Motor neuron (in vitro differentiated cells): ENCODE results near the gene SOS2. TPM values are rescaled to one million over a fixed set of nuclear protein-coding genes. Genes with fewer than 3 reads are reported as not detected.

ENCODE experiments used
- ATAC-seq, 8 experiments: fragments of 200-7000 bp; cut with Tn5 transposase; replicated peaks in 6 of 8; 2 replicates each; pipeline ENCODE4 v1.8.0; 2021; ENCODE audit warnings: mild to moderate bottlenecking in 8 of 8, moderate library complexity in 8 of 8
- H3K27ac ChIP-seq, 2 donors: fragments of 250-450 bp; sonication (Bioruptor Pico); 2 replicates each; pipeline ENCODE4 v1.9.0; 2021; ENCODE audit warnings: antibody characterized with exemption in 2 of 2, mild to moderate bottlenecking in 2 of 2, moderate library complexity in 1 of 2
- H3K4me1 ChIP-seq, 2 donors: fragments of 250-450 bp; sonication (Bioruptor Pico); replicated peaks in 1 of 2; 2 replicates each; pipeline ENCODE4 v1.6.1; 2021; ENCODE audit warnings: antibody characterized with exemption in 2 of 2, mild to moderate bottlenecking in 2 of 2, moderate library complexity in 1 of 2
- H3K4me3 ChIP-seq, 5 donors: fragments of 250-450 bp; sonication (Bioruptor Pico); 2 replicates each; pipeline ENCODE4 v1.9.0; 2021; ENCODE audit warnings: antibody characterized with exemption in 5 of 5, mild to moderate bottlenecking in 5 of 5, moderate library complexity in 4 of 5
- WGBS, 10 experiments: fragments of 450-650 bp; shearing (Covaris generic); methylation state at CpG; one replicate each; pipeline ENCODE4 v1.0.0; 2022; 5-methylcytosine and 5-hydroxymethylcytosine counted together
- in situ Hi-C, 9 experiments: fragments of 400-800 bp; cut with MboI; loops; one replicate each; pipeline ENCODE4 v1.15.0; 2021; ENCODE audit warnings: low sequenced_read_pairs in 9 of 9, low pct_unique_long_range_greater_than_20kb in 2 of 9; ENCODE audit not compliant: unreplicated experiment in 9 of 9
- total RNA-seq, 8 experiments: library from RNA; unstranded; fragments of 300-600 nt; gene quantifications; 2 replicates each; pipeline versions ENCODE4 v1.2.3 to v1.2.4, GENCODE V29; 2022

Gene SOS2
- total RNA-seq, 8 experiments from 2014 or later, result 10.9 to 31.2 (median 19.1) TPM

GRCh38 chr14:50242096-50242495 lies 10.7 kb upstream of the SOS2 start:
- H3K27ac ChIP-seq, result no peak overlapping the region
- WGBS, 10 experiments, result 89 to 100% (median 100%) methylated on average over 1 of the region's 1 CpG; no CpG with 5 or more reads in 1 of the 10 experiments
- no peaks in the 10 kb centered on the region for H3K4me1 ChIP-seq
- H3K4me3 ChIP-seq, result no peak overlapping the region
- no peak for ATAC-seq
- in situ Hi-C loops, result no loop called here

DNA sequence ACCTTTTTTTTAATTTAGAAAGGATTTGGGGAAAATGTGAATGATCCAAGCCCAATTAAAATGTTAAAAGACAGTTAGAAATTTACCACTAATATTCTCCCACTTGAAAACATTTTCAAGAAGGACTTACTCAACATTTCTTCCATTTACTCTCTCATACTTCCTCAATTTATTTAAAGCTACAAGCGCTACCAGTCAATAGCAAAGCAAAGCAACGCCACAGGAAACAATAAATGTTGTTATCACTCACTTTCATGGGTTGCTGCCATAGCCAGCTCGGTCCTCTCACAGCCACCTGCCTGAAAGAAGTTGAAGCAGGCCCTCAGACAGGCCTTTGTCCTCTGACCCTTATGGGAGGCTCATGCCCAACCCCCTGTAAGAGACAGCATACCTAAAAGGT lies 6.0 kb upstream of the SOS2 start:
- H3K27ac ChIP-seq, result no peak overlapping the region
- ATAC-seq, result no peak
- H3K4me3 ChIP-seq, result no peak overlapping the region
- H3K4me1 ChIP-seq, result peaks cover 0 to 1% of the 10 kb centered on the region in 2 donors
- in situ Hi-C loops, result no loop called here
- WGBS, 10 experiments, result 0 to 78% (median 52%) methylated on average over 1 to 3 of the region's 3 CpGs; no CpG with 5 or more reads in 2 of the 10 experiments

DNA sequence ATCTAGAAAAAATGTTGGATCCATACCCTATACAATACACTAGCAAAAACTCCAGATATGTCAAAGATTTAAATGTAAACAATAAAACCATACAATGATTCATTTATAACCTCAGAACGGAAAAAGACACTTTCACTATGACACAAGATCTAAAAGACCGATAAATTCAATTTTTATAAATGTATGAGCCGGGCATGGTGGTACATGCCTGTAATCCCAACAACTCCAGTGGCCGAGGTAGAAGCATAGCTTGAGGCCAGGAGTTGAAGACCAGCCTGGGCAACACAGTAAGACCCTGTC lies 2.5 kb upstream of the SOS2 start:
- H3K4me1 ChIP-seq, result peaks cover 2 to 12% of the 10 kb centered on the region in 2 donors
- ATAC-seq, result no peak
- in situ Hi-C loops, result no loop called here

GRCh38 chr14:50233166-50233950 lies 2.0 kb upstream of the SOS2 start:
- no peak for ATAC-seq
- 65 to 100% (median 94%) methylated on average over 1 to 11 of the region's 14 CpGs; no CpG with 5 or more reads in 1 of the 10 experiments for WGBS, 10 experiments
- in situ Hi-C loops, result no loop called here

More for the DNA sequence above, 2.5 kb upstream of the SOS2 start:
- WGBS, 10 experiments, result 57 to 100% (median 96%) methylated on average over 1 to 4 of the region's 4 CpGs; no CpG with 5 or more reads in 1 of the 10 experiments
- Histone ChIP-seq H3K27ac (no peak overlapping the region), H3K4me3 (no peak overlapping the region)

GRCh38 chr14:50232276-50232642 lies 881 bp upstream of the SOS2 start:
- 19 to 92% (median 44%) methylated on average over 2 to 10 of the region's 13 CpGs for WGBS, 10 experiments
- in situ Hi-C loops, result no loop called here

More at GRCh38 chr14:50233166-50233950, 2.0 kb upstream of the SOS2 start:
- H3K4me3 ChIP-seq, result no peak overlapping the region
- no peak overlapping the region for H3K27ac ChIP-seq
- peaks cover 2 to 14% of the 10 kb centered on the region in 2 donors for H3K4me1 ChIP-seq

GRCh38 chr14:50230701-50231474 lies 490 bp downstream of the SOS2 start:
- peak overlapping the region; percentile 58 to 69 (median 67) for H3K4me3 ChIP-seq
- ATAC-seq, result peak in 7 of 8 experiments; percentile 17 to 47 (median 33)
- H3K4me1 ChIP-seq, result peaks cover 2 to 19% of the 10 kb centered on the region in 2 donors
- peak overlapping the region; percentile 91 to 94 for H3K27ac ChIP-seq
- WGBS, 10 experiments, result 0 to 5% (median 0%) methylated on average over 1 to 20 of the region's 64 CpGs; no CpG with 5 or more reads in 2 of the 10 experiments
- in situ Hi-C loops, result no loop called here

More at GRCh38 chr14:50232276-50232642, 881 bp upstream of the SOS2 start:
- Histone ChIP-seq H3K4me1 (peaks cover 2 to 14% of the 10 kb centered on the region in 2 donors), H3K27ac (peak overlapping the region; percentile 91 to 94), H3K4me3 (peak overlapping the region; percentile 58 to 69 (median 67))
- ATAC-seq, result peak in 5 of 8 experiments; percentile 0 to 5 (median 1)

DNA sequence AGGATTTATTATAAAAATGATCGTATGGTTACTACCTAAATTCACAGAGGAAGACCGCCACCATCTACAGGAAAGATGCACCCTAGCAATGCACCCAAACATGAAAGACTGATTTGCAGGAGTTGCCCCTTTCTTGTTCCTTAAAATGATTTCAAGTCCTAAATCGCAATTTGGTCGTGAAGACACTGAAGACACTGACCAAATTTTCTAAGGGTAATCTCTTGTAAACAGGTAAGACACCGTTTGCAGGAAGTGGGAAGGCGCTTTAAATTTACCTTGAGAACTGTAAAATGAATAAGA lies 1.0 kb downstream of the SOS2 start:
- Histone ChIP-seq H3K27ac (peak overlapping the region in 1 of 2 donors; percentile 91), H3K4me1 (peaks cover 5 to 19% of the 10 kb centered on the region in 2 donors), H3K4me3 (peak overlapping the region; percentile 58 to 69 (median 67))
- WGBS, 10 experiments, result 0 to 15% (median 2%) methylated on average over 1 to 6 of the region's 6 CpGs; no CpG with 5 or more reads in 1 of the 10 experiments
- no peak for ATAC-seq
- in situ Hi-C loops, result no loop called here

DNA sequence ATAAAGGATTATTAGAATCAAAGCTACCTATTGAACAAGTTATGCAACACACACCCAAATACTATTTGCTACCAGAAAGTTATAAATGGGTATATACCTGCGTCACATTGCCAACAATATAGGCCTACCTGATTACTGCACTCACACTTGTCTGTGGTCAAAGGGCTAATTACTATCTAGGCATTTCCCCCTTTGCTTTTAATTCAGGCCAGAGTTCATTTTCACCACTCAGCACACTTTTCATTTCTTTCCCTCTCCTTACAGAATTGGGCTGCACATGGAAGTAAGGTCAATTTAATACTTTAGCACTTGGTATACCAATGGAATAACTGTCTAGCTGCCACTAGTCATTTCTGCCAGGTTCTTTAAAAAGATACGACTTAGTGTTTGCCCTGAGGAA lies 1.7 kb downstream of the SOS2 start:
- 36 to 68% (median 50%) methylated on average over 1 to 2 of the region's 2 CpGs; no CpG with 5 or more reads in 2 of the 10 experiments for WGBS, 10 experiments
- H3K4me3 ChIP-seq, result peak overlapping the region; percentile 58 to 69 (median 67)
- in situ Hi-C loops, result no loop called here
- no peak overlapping the region for H3K27ac ChIP-seq
- ATAC-seq, result no peak
- H3K4me1 ChIP-seq, result peaks cover 5 to 19% of the 10 kb centered on the region in 2 donors

DNA sequence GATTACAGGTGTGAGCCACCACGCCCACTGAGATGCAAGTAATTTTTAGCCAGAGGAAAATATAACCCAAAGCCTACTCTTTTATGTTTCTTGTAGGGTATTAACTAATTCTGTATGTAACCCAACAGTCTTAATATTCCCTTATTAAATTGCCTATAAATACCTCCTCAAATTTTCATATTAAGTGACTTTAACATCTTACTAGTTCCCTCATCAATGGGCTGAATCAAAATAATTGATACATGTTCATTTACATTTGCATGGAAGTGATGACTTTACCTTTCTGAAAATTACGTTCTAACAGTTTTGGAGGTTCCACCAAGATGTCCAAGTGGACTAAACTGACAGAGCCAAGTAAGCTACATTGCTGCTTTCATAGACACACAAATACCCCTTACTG lies 3.1 kb downstream of the SOS2 start:
- 92 to 100% (median 100%) methylated on average over 1 to 2 of the region's 2 CpGs; no CpG with 5 or more reads in 2 of the 10 experiments for WGBS, 10 experiments
- Histone ChIP-seq H3K27ac (no peak overlapping the region), H3K4me1 (peaks cover 5 to 19% of the 10 kb centered on the region in 2 donors), H3K4me3 (no peak overlapping the region)
- ATAC-seq, result no peak
- in situ Hi-C loops, result no loop called here

GRCh38 chr14:50225974-50226297 lies 5.4 kb downstream of the SOS2 start:
- ATAC-seq, result no peak
- 61 to 100% (median 68%) methylated on average over 1 to 5 of the region's 5 CpGs; no CpG with 5 or more reads in 3 of the 10 experiments for WGBS, 10 experiments
- in situ Hi-C loops, result no loop called here
- Histone ChIP-seq H3K27ac (no peak overlapping the region), H3K4me3 (no peak overlapping the region), H3K4me1 (peaks cover 8 to 18% of the 10 kb centered on the region in 2 donors)

DNA sequence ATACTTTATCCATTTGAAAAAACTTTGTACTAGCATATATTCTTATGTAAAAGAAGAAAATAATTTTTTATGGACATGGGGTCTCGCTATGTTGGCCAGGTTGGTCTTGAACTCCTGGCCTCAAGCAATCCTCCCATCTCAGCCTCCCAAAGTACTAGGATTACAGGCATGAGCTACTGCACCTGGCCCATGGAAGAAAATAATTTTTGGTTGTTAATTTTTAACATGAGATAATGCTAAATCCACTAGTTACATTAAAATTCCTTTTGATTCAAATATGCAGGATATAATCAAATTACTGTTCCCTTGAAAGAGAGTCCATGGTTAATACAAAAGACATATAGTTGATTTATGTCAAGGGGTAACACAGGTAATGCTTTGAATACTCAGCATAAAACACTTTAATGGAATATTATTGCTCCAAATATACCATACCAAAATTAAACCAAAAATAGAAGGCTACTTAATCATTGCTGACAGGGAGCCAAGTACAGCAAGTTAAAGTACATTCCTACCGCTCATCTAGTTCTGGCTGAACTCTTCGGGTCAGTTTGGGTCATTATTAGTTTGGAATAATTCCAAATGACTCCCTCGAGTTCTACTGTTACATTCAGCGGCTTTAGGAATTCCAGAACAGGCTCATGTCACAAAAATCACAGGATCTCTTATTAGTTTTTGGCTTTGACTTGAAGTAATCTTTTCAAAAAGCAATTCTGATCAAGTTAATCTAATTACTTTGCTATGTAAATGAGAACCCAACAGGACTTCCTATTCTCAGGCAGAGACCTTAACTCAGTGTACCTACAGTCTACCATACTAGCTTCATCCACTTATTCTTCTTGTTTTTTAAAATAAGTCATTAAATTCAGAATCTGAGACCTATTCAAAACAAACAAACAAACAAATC lies 6.1 kb downstream of the SOS2 start:
- H3K4me3 ChIP-seq, result no peak overlapping the region
- no peak overlapping the region for H3K27ac ChIP-seq
- peak in 2 of 8 experiments; percentile 40 to 51 for ATAC-seq
- in situ Hi-C loops, result no loop called here
- peaks cover 8 to 18% of the 10 kb centered on the region in 2 donors for H3K4me1 ChIP-seq
- 27 to 100% (median 88%) methylated on average over 1 to 5 of the region's 5 CpGs for WGBS, 10 experiments

DNA sequence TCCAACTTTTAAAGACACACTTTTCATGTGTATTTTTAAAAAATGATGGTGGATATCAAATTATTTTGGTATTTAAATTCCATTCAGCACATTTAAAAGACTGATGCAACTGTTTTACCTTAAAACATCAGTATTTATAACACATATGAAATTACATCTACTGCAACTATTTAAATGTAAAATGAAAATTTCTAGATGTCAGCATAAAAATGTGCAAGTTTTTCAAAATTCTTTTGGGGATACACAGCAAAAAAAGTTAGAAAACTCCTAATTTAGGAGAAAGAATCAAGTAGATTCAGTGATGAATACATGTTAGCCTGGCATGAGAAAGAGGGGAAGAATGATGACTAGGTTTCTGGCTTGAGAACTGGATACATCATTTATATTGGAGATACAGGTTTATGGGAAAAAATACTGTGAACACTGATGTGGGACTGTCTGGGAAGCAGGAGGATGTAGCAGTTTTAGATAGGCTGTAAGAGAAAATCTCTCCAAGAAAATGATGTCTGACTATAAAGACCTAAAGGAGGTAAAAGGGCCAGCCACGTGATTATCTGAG lies 9.2 kb downstream of the SOS2 start:
- 67 to 100% (median 87%) methylated on average over 1 of the region's 1 CpG; no CpG with 5 or more reads in 2 of the 10 experiments for WGBS, 10 experiments
- H3K4me3 ChIP-seq, result no peak overlapping the region
- no peak overlapping the region for H3K27ac ChIP-seq
- ATAC-seq, result no peak
- H3K4me1 ChIP-seq, result peaks cover 6 to 8% of the 10 kb centered on the region in 2 donors
- in situ Hi-C loops, result no loop called here
